Spleen (tissue), 11 donors: ENCODE data around the gene CYB561. TPM values are rescaled to one million over a fixed set of nuclear protein-coding genes. Genes with fewer than 3 reads are reported as not detected.

Experiments
- DNase-seq: peaks from one replicate; pipeline ENCODE4 v3.0.0-alpha.2; 2020
- H3K27ac ChIP-seq, 8 donors: fragments of 200-600 bp; sonication (generic) in 7 of 8; 1 replicate in 4 of 8; 2 replicates in 4 of 8; pipeline versions ENCODE4 v1.5.0 to v1.8.0; 2016 to 2021; ENCODE audit warnings: inconsistent platforms in 4 of 8, mild to moderate bottlenecking in 4 of 8, moderate library complexity in 1 of 8
- H3K27me3 ChIP-seq, 7 donors: fragments of 200-600 bp; sonication (generic) in 6 of 7; replicated peaks in 1 of 7; 1 replicate in 4 of 7; 2 replicates in 3 of 7; pipeline versions ENCODE4 v1.5.0 to v1.8.0; 2016 to 2021; ENCODE audit warnings: inconsistent platforms in 3 of 7, mild to moderate bottlenecking in 1 of 7
- H3K36me3 ChIP-seq, 6 donors: fragments of 200-600 bp; sonication (generic) in 5 of 6; 1 replicate in 4 of 6; 2 replicates in 2 of 6; pipeline versions ENCODE4 v1.5.0 to v1.8.0; 2016 to 2021; ENCODE audit warnings: inconsistent platforms in 2 of 6
- H3K4me1 ChIP-seq, 6 donors: fragments of 200-600 bp; sonication (generic) in 5 of 6; 1 replicate in 3 of 6; 2 replicates in 3 of 6; pipeline versions ENCODE4 v1.5.0 to v1.8.0; 2016 to 2021; ENCODE audit warnings: inconsistent platforms in 3 of 6
- H3K4me3 ChIP-seq, 8 donors: fragments of 200-600 bp; sonication (generic) in 7 of 8; 1 replicate in 4 of 8; 2 replicates in 4 of 8; pipeline versions ENCODE4 v1.5.0 to v1.8.0; 2016 to 2021; ENCODE audit warnings: inconsistent platforms in 4 of 8, mild to moderate bottlenecking in 4 of 8, moderate library complexity in 2 of 8
- H3K9me3 ChIP-seq, 8 donors: fragments of 200-600 bp; sonication (generic) in 7 of 8; 1 replicate in 4 of 8; 2 replicates in 4 of 8; pipeline versions ENCODE4 v1.5.0 to v1.8.0; 2016 to 2021; ENCODE audit warnings: inconsistent platforms in 4 of 8
- CTCF ChIP-seq, 11 experiments: fragments of 200-600 bp in 7 of 11; fragments of 450-650 bp in 4 of 11; sonication (generic) in 4 of 11; IDR thresholded peaks in 8 of 11; conservative IDR thresholded peaks in 3 of 11; 1 replicate in 7 of 11; 2 replicates in 4 of 11; pipeline versions ENCODE4 v1.4.0 to v1.8.0; 2016 to 2021; ENCODE audit warnings: antibody characterized with exemption in 11 of 11, inconsistent platforms in 4 of 11, mild to moderate bottlenecking in 1 of 11
- POLR2A ChIP-seq, 3 donors: fragments of 450-650 bp; IDR thresholded peaks; one replicate each; pipeline ENCODE4 v1.5.1; 2017; ENCODE audit warnings: antibody characterized with exemption in 3 of 3, mild to moderate bottlenecking in 1 of 3
- POLR2AphosphoS5 ChIP-seq, 3 donors: sonication (generic); formaldehyde crosslinking; IDR thresholded peaks; one replicate each; pipeline ENCODE4 v1.5.1; 2017; ENCODE audit warnings: antibody characterized with exemption in 3 of 3
- WGBS, 5 donors: extraction: QIAGEN DNeasy Blood & Tissue Kit in 3 of 5; methylation state at CpG; one replicate each; pipeline versions ENCODE4 v1.1.5 to v1.1.7; 2013 to 2018; 5-methylcytosine and 5-hydroxymethylcytosine counted together
- intact Hi-C: fragments of 100-400 bp; cut with DNase I; formaldehyde crosslinking; loops from one replicate; pipeline ENCODE4 v1.15.0; 2023; ENCODE audit warnings: low total_unique reads
- polyA plus RNA-seq, 3 donors: library from polyadenylated mRNA; stranded (reverse); fragments of 200-250 nt; gene quantifications; one replicate each; pipeline ENCODE4 v1.2.1, GENCODE V29; 2013
- total RNA-seq, 7 donors: library from RNA; depleted of rRNA in 3 of 7; stranded (reverse); fragments of >200 nt in 3 of 7; fragmentation: NEBNext Ultra II Directional in 4 of 7; extraction: Animal tissue kit (Norgen Biotek cat#: 25700) in 4 of 7; gene quantifications; one replicate each; pipeline versions ENCODE4 v1.1.0 to v1.2.1, GENCODE V29; 2016 to 2021
- donor health status: healthy with polysubstance abuse.
- donor health status: DM: no; HTN: no; CAD: no; lungs with moderate emphysema.
- donor health status: DM: no; HTN: no; CAD: no.
- donor health status: Bipolar disorder and iron deficiency.
- donor health status: healthy.
- donor health status: DM: no; HTN: no; CAD: no.
- donor health status: DM: yes; HTN: yes; CAD: no.

Gene CYB561
- total and polyA plus RNA-seq, 10 donors, result 2.6 to 36.4 (median 12.6) TPM

- Histone ChIP-seq H3K9me3 (no peaks in the 10 kb centered on the region), H3K27ac (no peak overlapping the region), H3K27me3 (peaks cover 0 to 7% (median 0%) of the 10 kb centered on the region in 7 donors), H3K36me3 (peaks cover 0 to 39% (median 3%) of the 10 kb centered on the region in 6 donors), H3K4me3 (no peak overlapping the region), H3K4me1 (peaks cover 3 to 33% (median 15%) of the 10 kb centered on the region in 6 donors)
- intact Hi-C loops, result loop anchor here (5.0 kb wide), 1 partner anchor 55 kb away; the partner anchor contains the start of gene ACE
- no peak for DNase-seq
- WGBS, 5 donors, result 90 to 95% (median 93%) methylated on average over 25 of the region's 25 CpGs
- no peak for TF ChIP-seq POLR2AphosphoS5 (IDR thresholded peaks at IDR 0.05)
- TF ChIP-seq CTCF (IDR thresholded peaks at IDR 0.05 in 8 of 11, conservative IDR thresholded peaks at IDR 0.05 in 3 of 11), result no peak
- TF ChIP-seq POLR2A (IDR thresholded peaks at IDR 0.05), result no peak
Observed at GRCh38 chr17:63421681-63422645, 24.1 kb downstream of the CYB561 start.

- Histone ChIP-seq H3K27ac (peak overlapping the region in 1 of 8 donors; percentile 51), H3K36me3 (peaks cover 0 to 41% (median 3%) of the 10 kb centered on the region in 6 donors), H3K9me3 (no peaks in the 10 kb centered on the region), H3K4me1 (peaks cover 3 to 25% (median 15%) of the 10 kb centered on the region in 6 donors), H3K4me3 (no peak overlapping the region), H3K27me3 (peaks cover 0 to 3% (median 0%) of the 10 kb centered on the region in 7 donors)
- no peak for TF ChIP-seq POLR2AphosphoS5 (IDR thresholded peaks at IDR 0.05)
- no peak for TF ChIP-seq POLR2A (IDR thresholded peaks at IDR 0.05)
- no peak for TF ChIP-seq CTCF (IDR thresholded peaks at IDR 0.05 in 8 of 11, conservative IDR thresholded peaks at IDR 0.05 in 3 of 11)
- intact Hi-C loops, result loop anchor here (5.0 kb wide), 1 partner anchor 56 kb away; the partner anchor contains the start of gene ACE
- DNase-seq, result no peak
- WGBS, 5 donors, result 94 to 96% (median 95%) methylated on average over 22 to 25 of the region's 25 CpGs
Observed at GRCh38 chr17:63420868-63421680, 25.0 kb downstream of the CYB561 start.

GRCh38 chr17:63419949-63420867, 25.9 kb downstream of the CYB561 start:
- H3K9me3 ChIP-seq, result no peaks in the 10 kb centered on the region
- no peak for DNase-seq
- no peaks in the 10 kb centered on the region for H3K27me3 ChIP-seq
- TF ChIP-seq POLR2A (IDR thresholded peaks at IDR 0.05) (no peak), POLR2AphosphoS5 (IDR thresholded peaks at IDR 0.05) (no peak), CTCF (IDR thresholded peaks at IDR 0.05 in 8 of 11, conservative IDR thresholded peaks at IDR 0.05 in 3 of 11) (no peak)
- WGBS, 5 donors, result 32 to 42% (median 40%) methylated on average over 20 to 23 of the region's 23 CpGs
- intact Hi-C loops, result loop anchor here (5.0 kb wide), 1 partner anchor 57 kb away; the partner anchor contains the start of gene ACE
- H3K36me3 ChIP-seq, result peaks cover 0 to 50% (median 3%) of the 10 kb centered on the region in 6 donors
- H3K4me1 ChIP-seq, result peaks cover 3 to 18% (median 9%) of the 10 kb centered on the region in 6 donors
- H3K4me3 ChIP-seq, result no peak overlapping the region
- H3K27ac ChIP-seq, result peak overlapping the region in 3 of 8 donors; percentile 10 to 51 (median 18)
